ENCODE measurements around the gene HEATR5A. TPM values are rescaled to one million over a fixed set of nuclear protein-coding genes. Genes with fewer than 3 reads are reported as not detected.
A peak's percentile ranks its signal among the peaks of the same experiment; 100 is the strongest.
"Not testable (repeated sequence)": the region's sequence is repeated elsewhere in the genome, so short reads cannot be mapped to it uniquely, and the experiment has no call there.

Gene HEATR5A
- 16.1 TPM for polyA plus RNA-seq (2013, experiment 1 of 2)
- polyA plus RNA-seq (2013, experiment 2 of 2) = 17.9 TPM

DNA sequence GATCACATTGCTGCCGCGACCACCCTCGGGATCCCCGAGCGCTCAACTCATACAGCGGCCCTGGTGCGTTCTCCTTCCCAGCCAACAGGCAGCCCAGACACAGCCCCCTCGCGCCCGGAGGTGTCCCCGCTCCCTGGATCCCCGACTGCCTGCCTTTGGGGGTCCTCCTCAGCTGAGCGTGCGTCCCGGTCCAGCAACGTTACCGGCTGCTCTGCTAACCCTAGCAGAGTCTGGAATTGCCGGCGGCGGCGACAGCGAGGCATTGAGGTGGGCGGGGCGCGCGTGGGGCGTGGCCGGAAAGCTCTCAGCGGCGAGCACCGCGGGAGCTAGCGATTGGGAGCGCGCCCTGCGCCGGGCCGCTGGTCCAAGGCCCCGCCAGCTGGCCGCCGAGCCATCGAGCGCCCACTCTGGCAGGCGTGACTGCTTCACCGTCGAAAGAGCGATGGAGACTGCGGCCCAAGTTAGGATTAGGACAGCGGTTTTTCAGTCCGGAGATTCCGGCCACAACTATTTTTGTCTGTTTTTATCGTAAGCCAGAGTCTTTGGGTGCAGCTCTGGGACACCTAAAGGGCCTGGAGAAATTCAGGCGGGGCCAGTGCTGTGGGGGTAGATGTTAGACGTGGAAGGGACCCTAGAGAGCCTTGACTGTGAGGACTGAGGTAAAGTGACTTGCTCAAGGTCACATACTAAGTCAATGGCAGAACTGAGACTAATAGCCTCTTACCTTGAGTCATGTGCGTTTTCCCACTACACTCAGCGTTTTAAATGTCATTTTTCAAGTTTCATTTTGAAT lies at the start of gene HEATR5A:
HEATR5A (minus strand) TSS at position 232 of the 793 bp plus-strand sequence. CDS start 17,575 bp downstream, outside the sequence.
- peak; percentile 96 for DNase-seq
- Histone ChIP-seq H4K8ac (ENCODE audit: low read depth, low read length) (peak within 1 kb of the TSS; percentile 94), H2BK5ac (ENCODE audit: low read length) (no peak within 1 kb of the TSS), H2BK15ac (replicated peaks; ENCODE audit: low read depth) (no peak within 1 kb of the TSS), H3K79me2 (ENCODE audit: control insufficient read depth, insufficient read depth, low read length) (no peaks in the 10 kb centered on the region), H3K23ac (ENCODE audit: low read length) (no peak within 1 kb of the TSS), H3K56ac (ENCODE audit: low read length) (peak within 1 kb of the TSS; percentile 96), H3K27me3 (ENCODE audit: insufficient read depth, low read length, poor library complexity) (no peaks in the 10 kb centered on the region), H3K79me1 (ENCODE audit: low read length) (no peaks in the 10 kb centered on the region), H3K36me3 (ENCODE audit: control insufficient read depth, insufficient read depth, low read length) (no peaks in the 10 kb centered on the region), H2BK120ac (ENCODE audit: low read depth, low read length) (no peak within 1 kb of the TSS), H3K4me1 (ENCODE audit: control insufficient read depth, low read depth, low read length) (no peaks in the 10 kb centered on the region), H3K4ac (ENCODE audit: low read depth, low read length) (no peak within 1 kb of the TSS), H3K27ac (ENCODE audit: low read depth, low read length) (peak within 1 kb of the TSS; percentile 91), H4K5ac (ENCODE audit: low read length) (peak within 1 kb of the TSS; percentile 93), H3K9ac (ENCODE audit: low read length) (peak within 1 kb of the TSS; percentile 94), H3K18ac (ENCODE audit: low read length) (peak within 1 kb of the TSS; percentile 76), H3K4me3 (ENCODE audit: low read length) (peak within 1 kb of the TSS; percentile 96), H3K4me2 (ENCODE audit: low read length) (peak within 1 kb of the TSS; percentile 57), H2AK5ac (ENCODE audit: low read length) (no peak within 1 kb of the TSS)
- no CpG with 5 or more reads among the region's 56 CpGs for WGBS (ENCODE audit: extremely low coverage, insufficient coverage, low lambda C conversion rate)

DNA sequence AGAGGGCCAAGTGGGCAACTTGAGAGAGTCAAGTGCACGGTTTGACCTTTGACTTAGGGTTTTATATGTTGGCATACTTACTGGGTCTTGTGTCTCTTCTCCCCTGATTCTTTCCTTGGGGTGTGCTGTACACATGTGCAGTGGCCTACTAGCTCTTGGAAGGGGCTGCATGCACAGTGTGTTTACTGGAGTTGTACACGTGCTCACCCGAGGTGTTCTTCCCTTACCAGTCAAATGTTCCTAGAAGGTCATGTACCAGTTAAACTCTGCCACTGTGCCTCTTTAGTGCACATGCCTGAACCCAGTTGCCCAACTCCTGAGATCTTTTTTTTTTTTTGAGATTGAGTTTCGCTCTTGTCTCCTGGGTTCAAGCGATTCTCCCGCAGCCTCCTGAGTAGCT lies 46.2 kb upstream of the HEATR5A start:
- Histone ChIP-seq H3K27ac (ENCODE audit: low read depth, low read length) (no peak overlapping the region), H2BK120ac (ENCODE audit: low read depth, low read length) (no peak overlapping the region), H3K79me1 (ENCODE audit: low read length) (no peaks in the 10 kb centered on the region), H2BK15ac (replicated peaks; ENCODE audit: low read depth) (no peak overlapping the region), H3K4me2 (ENCODE audit: low read length) (no peak overlapping the region), H3K18ac (ENCODE audit: low read length) (no peak overlapping the region), H3K4me1 (ENCODE audit: control insufficient read depth, low read depth, low read length) (no peaks in the 10 kb centered on the region), H3K4ac (ENCODE audit: low read depth, low read length) (no peak overlapping the region), H3K9ac (ENCODE audit: low read length) (no peak overlapping the region), H2BK5ac (ENCODE audit: low read length) (no peak overlapping the region), H3K79me2 (ENCODE audit: control insufficient read depth, insufficient read depth, low read length) (no peaks in the 10 kb centered on the region), H3K23ac (ENCODE audit: low read length) (no peak overlapping the region), H3K27me3 (ENCODE audit: insufficient read depth, low read length, poor library complexity) (no peaks in the 10 kb centered on the region), H3K36me3 (ENCODE audit: control insufficient read depth, insufficient read depth, low read length) (no peaks in the 10 kb centered on the region), H3K4me3 (ENCODE audit: low read length) (no peak overlapping the region), H4K8ac (ENCODE audit: low read depth, low read length) (no peak overlapping the region), H3K56ac (ENCODE audit: low read length) (no peak overlapping the region), H4K5ac (ENCODE audit: low read length) (no peak overlapping the region), H2AK5ac (ENCODE audit: low read length) (no peak overlapping the region)
- DNase-seq = no peak
- WGBS (ENCODE audit: extremely low coverage, insufficient coverage, low lambda C conversion rate) = no CpG with 5 or more reads among the region's 6 CpGs

DNA sequence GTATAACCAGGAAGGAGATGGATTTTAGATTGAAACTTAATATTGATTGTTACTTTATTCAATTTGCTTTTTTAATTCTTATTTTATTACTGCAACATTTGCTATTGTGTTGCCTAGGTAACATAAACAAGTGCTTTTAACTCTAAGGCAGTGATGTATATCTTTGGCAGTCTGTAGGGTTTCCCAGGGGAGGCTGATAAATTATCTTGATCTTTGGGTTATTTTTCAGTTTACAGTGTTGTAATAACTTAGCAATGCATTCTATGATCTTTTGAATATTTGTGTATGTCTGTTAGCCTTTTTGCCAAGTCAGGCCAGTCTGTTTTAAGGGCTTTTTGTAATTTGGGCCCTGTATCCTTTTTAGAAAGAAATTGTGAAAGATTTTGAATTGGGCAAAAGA lies 44.8 kb upstream of the HEATR5A start:
- H3K56ac ChIP-seq (ENCODE audit: low read length) = no peak overlapping the region
- no peak overlapping the region for H3K18ac ChIP-seq (ENCODE audit: low read length)
- no peak overlapping the region for H3K4me2 ChIP-seq (ENCODE audit: low read length)
- no peaks in the 10 kb centered on the region for H3K79me1 ChIP-seq (ENCODE audit: low read length)
- H2AK5ac ChIP-seq (ENCODE audit: low read length) = no peak overlapping the region
- H3K36me3 ChIP-seq (ENCODE audit: control insufficient read depth, insufficient read depth, low read length) = no peaks in the 10 kb centered on the region
- H2BK120ac ChIP-seq (ENCODE audit: low read depth, low read length) = no peak overlapping the region
- no peaks in the 10 kb centered on the region for H3K27me3 ChIP-seq (ENCODE audit: insufficient read depth, low read length, poor library complexity)
- H3K79me2 ChIP-seq (ENCODE audit: control insufficient read depth, insufficient read depth, low read length) = no peaks in the 10 kb centered on the region
- no peak overlapping the region for H4K5ac ChIP-seq (ENCODE audit: low read length)
- H3K23ac ChIP-seq (ENCODE audit: low read length) = no peak overlapping the region
- H3K4ac ChIP-seq (ENCODE audit: low read depth, low read length) = no peak overlapping the region
- no peak overlapping the region for H4K8ac ChIP-seq (ENCODE audit: low read depth, low read length)
- no peak overlapping the region for H3K4me3 ChIP-seq (ENCODE audit: low read length)
- no peak overlapping the region for H2BK5ac ChIP-seq (ENCODE audit: low read length)
- H3K27ac ChIP-seq (ENCODE audit: low read depth, low read length) = no peak overlapping the region
- no peaks in the 10 kb centered on the region for H3K4me1 ChIP-seq (ENCODE audit: control insufficient read depth, low read depth, low read length)
- H3K9ac ChIP-seq (ENCODE audit: low read length) = no peak overlapping the region
- H2BK15ac ChIP-seq (replicated peaks; ENCODE audit: low read depth) = no peak overlapping the region
- DNase-seq = no peak

DNA sequence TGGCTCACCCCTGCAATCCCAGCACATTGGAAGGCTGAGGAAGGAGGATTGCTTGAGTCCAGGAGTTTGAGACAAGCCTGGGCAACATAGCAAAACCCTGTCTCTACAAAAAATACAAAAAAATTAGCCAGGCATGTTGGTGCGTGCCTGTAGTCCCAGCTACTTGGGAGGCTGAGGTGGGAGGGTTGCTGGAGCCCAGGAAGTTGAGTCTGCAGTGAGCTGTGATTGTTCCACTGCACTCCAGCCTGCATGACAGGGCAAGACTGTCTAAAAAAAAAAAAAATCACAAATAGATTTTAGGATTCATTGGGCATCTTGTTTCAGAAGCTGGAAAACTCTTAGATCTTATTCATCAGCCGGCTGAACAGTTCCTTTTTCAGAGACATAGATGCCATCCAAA lies 42.1 kb upstream of the HEATR5A start:
- not testable (repeated sequence) for H3K9ac ChIP-seq (ENCODE audit: low read length); H3K79me1 ChIP-seq (ENCODE audit: low read length); H4K5ac ChIP-seq (ENCODE audit: low read length); H3K27ac ChIP-seq (ENCODE audit: low read depth, low read length); H3K4me2 ChIP-seq (ENCODE audit: low read length); H3K18ac ChIP-seq (ENCODE audit: low read length); H3K36me3 ChIP-seq (ENCODE audit: control insufficient read depth, insufficient read depth, low read length); H2BK5ac ChIP-seq (ENCODE audit: low read length); H4K8ac ChIP-seq (ENCODE audit: low read depth, low read length); H2BK120ac ChIP-seq (ENCODE audit: low read depth, low read length); H3K4me1 ChIP-seq (ENCODE audit: control insufficient read depth, low read depth, low read length); H2AK5ac ChIP-seq (ENCODE audit: low read length); H3K23ac ChIP-seq (ENCODE audit: low read length); H3K56ac ChIP-seq (ENCODE audit: low read length); H3K4me3 ChIP-seq (ENCODE audit: low read length); DNase-seq; H3K4ac ChIP-seq (ENCODE audit: low read depth, low read length); H3K27me3 ChIP-seq (ENCODE audit: insufficient read depth, low read length, poor library complexity); H3K79me2 ChIP-seq (ENCODE audit: control insufficient read depth, insufficient read depth, low read length); H2BK15ac ChIP-seq (replicated peaks; ENCODE audit: low read depth)
- no CpG with 5 or more reads among the region's 2 CpGs for WGBS (ENCODE audit: extremely low coverage, insufficient coverage, low lambda C conversion rate)

DNA sequence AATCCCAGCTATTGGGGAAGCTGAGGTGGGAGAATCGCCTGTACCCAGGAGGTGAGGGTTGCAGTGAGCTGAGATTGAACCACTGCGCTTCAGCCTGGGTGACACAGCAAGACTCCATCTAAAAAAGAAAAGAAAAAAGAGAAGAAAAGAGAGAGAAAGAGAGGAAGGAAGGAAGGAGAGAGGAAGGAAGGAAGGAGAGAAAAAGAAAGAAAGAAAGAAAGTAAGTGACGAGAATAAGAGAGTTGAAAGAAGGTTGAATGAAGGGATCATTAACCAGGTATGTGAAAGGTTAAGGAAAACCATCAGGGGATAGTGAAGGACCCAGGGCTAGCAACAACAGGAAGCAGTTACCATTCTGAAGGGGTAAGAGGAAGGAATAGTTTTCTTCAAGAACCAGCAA lies 41.2 kb upstream of the HEATR5A start:
- no peaks in the 10 kb centered on the region for H3K36me3 ChIP-seq (ENCODE audit: control insufficient read depth, insufficient read depth, low read length)
- H2BK120ac ChIP-seq (ENCODE audit: low read depth, low read length) = no peak overlapping the region
- H3K27me3 ChIP-seq (ENCODE audit: insufficient read depth, low read length, poor library complexity) = no peaks in the 10 kb centered on the region
- H3K56ac ChIP-seq (ENCODE audit: low read length) = no peak overlapping the region
- 100% methylated on average over 1 of the region's 3 CpGs for WGBS (ENCODE audit: extremely low coverage, insufficient coverage, low lambda C conversion rate)
- no peak overlapping the region for H2AK5ac ChIP-seq (ENCODE audit: low read length)
- H3K27ac ChIP-seq (ENCODE audit: low read depth, low read length) = no peak overlapping the region
- H3K18ac ChIP-seq (ENCODE audit: low read length) = no peak overlapping the region
- H3K4ac ChIP-seq (ENCODE audit: low read depth, low read length) = no peak overlapping the region
- H3K79me2 ChIP-seq (ENCODE audit: control insufficient read depth, insufficient read depth, low read length) = no peaks in the 10 kb centered on the region
- no peak overlapping the region for H3K9ac ChIP-seq (ENCODE audit: low read length)
- no peak overlapping the region for H3K4me3 ChIP-seq (ENCODE audit: low read length)
- H4K8ac ChIP-seq (ENCODE audit: low read depth, low read length) = no peak overlapping the region
- DNase-seq = no peak
- no peak overlapping the region for H3K4me2 ChIP-seq (ENCODE audit: low read length)
- H3K79me1 ChIP-seq (ENCODE audit: low read length) = no peaks in the 10 kb centered on the region
- H4K5ac ChIP-seq (ENCODE audit: low read length) = no peak overlapping the region
- H3K4me1 ChIP-seq (ENCODE audit: control insufficient read depth, low read depth, low read length) = no peaks in the 10 kb centered on the region
- no peak overlapping the region for H2BK5ac ChIP-seq (ENCODE audit: low read length)
- no peak overlapping the region for H2BK15ac ChIP-seq (replicated peaks; ENCODE audit: low read depth)
- no peak overlapping the region for H3K23ac ChIP-seq (ENCODE audit: low read length)

All from mesendoderm (in vitro differentiated cells).